MM.1S (cell line): ENCODE measurements around the gene UBASH3A.

ENCODE experiments used
- CTCF ChIP-seq: fragments of 300-600 bp; sonication (generic); IDR thresholded peaks from 2 replicates; pipeline ENCODE4 v1.5.1; 2016; ENCODE audit warnings: antibody characterized with exemption, low read length, mixed read lengths
- EZH2phosphoT487 ChIP-seq: fragments of 300-600 bp; sonication (generic); IDR thresholded peaks from 2 replicates; pipeline ENCODE4 v1.6.1; 2018; ENCODE audit warnings: antibody characterized with exemption, low read length

GRCh38 chr21:42460391-42461184 lies 56.9 kb downstream of the UBASH3A start:
- TF ChIP-seq CTCF (no peak), EZH2phosphoT487 (no peak)
